Common myeloid progenitor, CD34-positive (primary cell): ENCODE data around the gene CD300A.
A peak's percentile ranks its signal among the peaks of the same experiment; 100 is the strongest.

Experiments used
- CTCF ChIA-PET: fragments of 350-600 bp; sonication (Branson Sonifier 250); formaldehyde crosslinking; loops from one replicate; lab custom pipeline; 2021; ENCODE audit warnings: antibody characterized with exemption; lab: Charles Lee
- POLR2A ChIA-PET: fragments of 350-600 bp; sonication (Branson Sonifier 250); formaldehyde crosslinking; loops from one replicate; lab custom pipeline; 2021; ENCODE audit warnings: antibody characterized with exemption; lab: Charles Lee
- DNase-seq, 3 donors: peaks; one replicate each; pipeline versions ENCODE4 v3.0.0 to v3.0.0-alpha.2; 2013
- H3K27ac ChIP-seq, 2 experiments: 1 replicate in 1 of 2; 2 replicates in 1 of 2; pipeline ENCODE4 v1.7.0; 2013; ENCODE audit warnings: inconsistent platforms in 2 of 2, low read length in 2 of 2, mild to moderate bottlenecking in 2 of 2, low read depth in 1 of 2, moderate library complexity in 1 of 2; ENCODE audit not compliant: severe bottlenecking in 2 of 2, insufficient read depth in 1 of 2, poor library complexity in 1 of 2
- H3K27me3 ChIP-seq, 5 experiments: replicated peaks in 2 of 5; 1 replicate in 3 of 5; 2 replicates in 2 of 5; pipeline versions ENCODE4 v1.6.1 to v1.7.0; 2013; ENCODE audit warnings: low read length in 4 of 5, mild to moderate bottlenecking in 2 of 5, moderate library complexity in 2 of 5, inconsistent platforms in 1 of 5; ENCODE audit not compliant: insufficient read depth in 5 of 5, control insufficient read depth in 4 of 5
- H3K36me3 ChIP-seq, 4 experiments: 1 replicate in 2 of 4; 2 replicates in 2 of 4; pipeline versions ENCODE4 v1.6.1 to v1.7.0; 2013; ENCODE audit warnings: low read length in 3 of 4, control low read depth in 1 of 4, mild to moderate bottlenecking in 1 of 4; ENCODE audit not compliant: control insufficient read depth in 4 of 4, insufficient read depth in 4 of 4
- H3K4me1 ChIP-seq, 4 experiments: 1 replicate in 3 of 4; 2 replicates in 1 of 4; pipeline versions ENCODE4 v1.6.1 to v1.7.1; 2013; ENCODE audit warnings: low read length in 3 of 4, mild to moderate bottlenecking in 3 of 4, control low read depth in 1 of 4, inconsistent platforms in 1 of 4, moderate library complexity in 1 of 4; ENCODE audit not compliant: control insufficient read depth in 4 of 4, insufficient read depth in 4 of 4; ENCODE audit errors: control extremely low read depth in 1 of 4
- H3K4me3 ChIP-seq, 7 experiments: 1 replicate in 4 of 7; 2 replicates in 3 of 7; pipeline versions ENCODE4 v1.5.1 to v1.7.0; 2013; ENCODE audit warnings: mild to moderate bottlenecking in 7 of 7, low read length in 6 of 7, moderate library complexity in 6 of 7, inconsistent platforms in 2 of 7, low read depth in 2 of 7, control low read depth in 1 of 7; ENCODE audit not compliant: insufficient read depth in 4 of 7, control insufficient read depth in 1 of 7; ENCODE audit errors: extremely low read depth in 1 of 7
- H3K9me3 ChIP-seq, 5 experiments: 1 replicate in 4 of 5; 2 replicates in 1 of 5; pipeline versions ENCODE4 v1.6.1 to v1.7.1; 2013; ENCODE audit warnings: low read length in 4 of 5, mild to moderate bottlenecking in 2 of 5, inconsistent platforms in 1 of 5, low read depth in 1 of 5, moderate library complexity in 1 of 5; ENCODE audit not compliant: control insufficient read depth in 4 of 5, insufficient read depth in 2 of 5; ENCODE audit errors: control extremely low read depth in 1 of 5
- WGBS: methylation state at CpG from one replicate; pipeline ENCODE4 v1.1.5; 2013; ENCODE audit not compliant: insufficient coverage; 5-methylcytosine and 5-hydroxymethylcytosine counted together

CD300A gene

DNA sequence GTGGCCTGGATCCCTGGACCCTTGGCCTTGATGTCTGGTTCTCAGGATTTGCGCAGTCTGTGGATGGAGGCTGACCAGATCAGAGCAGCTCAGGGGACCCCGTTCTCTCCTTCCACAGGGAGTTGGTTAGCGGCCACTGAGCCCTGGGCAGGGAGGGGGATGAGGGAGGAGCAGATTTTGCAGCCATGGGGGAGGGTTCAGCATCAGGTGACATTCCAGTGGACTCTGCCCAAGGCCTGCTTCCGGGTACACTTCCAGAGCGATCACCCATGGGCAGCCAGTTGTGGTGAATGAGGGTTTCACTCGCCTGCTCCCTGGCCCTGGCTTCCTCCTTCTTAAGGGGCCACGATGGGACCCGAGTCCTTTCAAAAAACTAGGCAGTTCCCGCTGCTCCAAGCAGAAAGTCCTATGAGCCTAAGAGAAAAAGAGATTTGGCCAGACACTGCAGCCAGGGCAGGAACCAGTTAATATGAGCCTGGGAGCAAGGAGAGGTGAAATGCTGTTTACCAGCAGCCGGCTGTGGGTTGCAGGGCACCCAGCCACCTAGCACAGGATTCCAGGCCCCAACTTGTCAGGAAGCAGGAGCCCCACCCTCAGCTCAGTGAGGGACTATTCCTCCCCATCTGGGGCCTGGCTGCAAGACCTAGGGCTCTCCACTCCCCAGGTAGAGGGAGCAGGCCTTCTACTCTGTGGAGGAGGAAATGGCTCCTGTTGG, 39.2 kb upstream of the CD300A start:
- CTCF ChIA-PET: interaction anchor here (1.1 kb wide), 1 partner anchor 47 kb away, joined by 4 read pairs; no protein-coding TSS in a partner anchor
- no peak overlapping the region for H3K4me3 ChIP-seq
- POLR2A ChIA-PET: no interaction called here
- WGBS: 79% methylated on average over 7 of the region's 10 CpGs
- no peak for DNase-seq
- no peaks in the 10 kb centered on the region for H3K9me3 ChIP-seq
- peaks cover 0 to 35% (median 10%) of the 10 kb centered on the region in 5 experiments for H3K27me3 ChIP-seq
- H3K36me3 ChIP-seq: no peaks in the 10 kb centered on the region
- peaks cover 0 to 25% (median 25%) of the 10 kb centered on the region in 4 experiments for H3K4me1 ChIP-seq
- no peak overlapping the region for H3K27ac ChIP-seq

DNA sequence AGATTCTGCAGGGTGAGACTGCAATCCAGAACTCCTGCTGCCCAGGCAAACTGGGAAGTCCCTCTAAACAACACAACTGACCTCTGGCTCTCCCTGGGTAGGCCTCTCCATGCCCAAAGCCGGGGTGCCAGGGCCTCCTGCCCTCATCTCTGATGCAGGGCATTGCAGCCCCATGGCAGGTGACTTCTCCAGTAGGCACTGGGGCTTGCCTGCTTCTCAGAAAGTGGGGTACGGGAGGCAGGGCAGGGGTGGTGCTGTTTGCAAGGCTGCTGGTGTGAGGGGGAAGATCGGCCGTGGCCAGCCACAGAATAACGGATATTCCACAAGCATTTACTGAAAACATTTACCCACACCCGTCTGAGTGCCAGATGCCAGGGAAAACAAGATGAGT, 38.7 kb upstream of the CD300A start:
- Histone ChIP-seq H3K27me3 (peaks cover 0 to 39% (median 12%) of the 10 kb centered on the region in 5 experiments), H3K36me3 (no peaks in the 10 kb centered on the region), H3K9me3 (no peaks in the 10 kb centered on the region), H3K4me1 (peaks cover 0 to 29% (median 25%) of the 10 kb centered on the region in 4 experiments), H3K4me3 (no peak overlapping the region), H3K27ac (no peak overlapping the region)
- no peak for DNase-seq
- ChIA-PET CTCF (no interaction called here), POLR2A (no interaction called here)
- 86% methylated on average over 1 of the region's 6 CpGs for WGBS

DNA sequence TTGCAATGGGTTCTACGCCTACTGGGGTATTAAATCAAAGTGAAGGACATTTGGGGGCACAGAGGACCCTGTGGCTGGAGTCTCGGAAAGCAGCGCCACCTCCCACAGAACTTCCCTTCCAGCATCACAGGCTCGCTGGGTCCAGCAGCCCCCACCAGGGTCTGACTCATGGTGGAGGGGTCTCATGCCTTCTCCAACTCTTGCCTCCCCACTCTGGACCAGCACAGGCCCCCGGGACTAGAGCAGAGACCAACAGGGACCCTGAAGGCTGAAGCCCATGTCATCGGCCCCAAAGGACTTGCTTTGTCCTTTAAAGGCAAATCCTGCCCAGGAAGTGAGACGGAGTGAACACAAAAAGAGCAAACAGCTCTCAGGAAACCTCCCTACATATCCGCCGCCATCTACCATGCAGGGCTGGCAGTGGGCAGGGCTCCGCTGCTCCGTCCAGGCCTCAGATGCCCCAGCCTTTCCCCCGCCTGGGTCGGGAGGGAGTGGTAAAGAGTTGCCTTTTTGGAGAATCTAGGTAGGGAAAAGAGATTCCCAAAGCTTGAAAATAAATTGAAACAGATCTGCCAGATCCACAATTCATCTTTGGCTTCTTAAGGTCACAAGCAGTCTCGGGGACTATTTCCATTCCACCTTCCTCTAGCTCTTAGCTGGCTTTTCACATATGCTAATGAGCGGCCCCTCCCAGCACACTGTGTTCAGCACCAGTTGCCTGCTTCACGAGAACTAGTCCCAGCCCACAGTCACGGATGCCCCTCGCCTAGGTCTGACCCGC, 36.6 kb upstream of the CD300A start:
- H3K4me3 ChIP-seq: peak overlapping the region in 5 of 7 experiments; percentile 8 to 74 (median 65)
- H3K27me3 ChIP-seq: peaks cover 0 to 55% (median 17%) of the 10 kb centered on the region in 5 experiments
- WGBS: 57% methylated on average over 10 of the region's 19 CpGs
- H3K27ac ChIP-seq: peak overlapping the region in 1 of 2 experiments; percentile 70
- peaks cover 0 to 31% (median 25%) of the 10 kb centered on the region in 4 experiments for H3K4me1 ChIP-seq
- DNase-seq: no peak
- H3K36me3 ChIP-seq: no peaks in the 10 kb centered on the region
- H3K9me3 ChIP-seq: no peaks in the 10 kb centered on the region
- ChIA-PET POLR2A (no interaction called here), CTCF (interaction anchor here (0.5 to 1.5 kb wide), 4 partner anchors 14 to 77 kb away, joined by 3 to 6 read pairs (median 4); no protein-coding TSS in a partner anchor)

DNA sequence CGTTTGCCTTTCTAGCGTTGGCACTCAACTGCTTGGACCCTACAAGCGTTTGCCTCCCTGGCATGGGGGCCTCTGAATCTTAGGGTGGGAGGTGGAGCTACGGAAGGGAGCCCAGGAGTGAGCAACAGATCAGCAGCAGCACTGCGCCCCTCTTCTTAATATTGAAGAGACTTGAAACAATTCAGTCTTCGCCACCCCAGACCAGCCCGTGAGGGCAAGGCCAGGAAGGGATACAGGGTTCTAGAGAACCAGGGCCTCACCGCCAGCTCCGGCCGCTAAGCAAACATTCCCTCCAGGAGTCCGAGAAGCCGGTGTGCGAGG, 36.1 kb upstream of the CD300A start:
- peaks cover 0 to 31% (median 27%) of the 10 kb centered on the region in 4 experiments for H3K4me1 ChIP-seq
- no peaks in the 10 kb centered on the region for H3K9me3 ChIP-seq
- H3K27ac ChIP-seq: peak overlapping the region in 1 of 2 experiments; percentile 70
- DNase-seq: peak in 2 of 3 donors; percentile 30 to 43
- H3K27me3 ChIP-seq: peaks cover 0 to 55% (median 17%) of the 10 kb centered on the region in 5 experiments
- ChIA-PET CTCF (interaction anchor here (1.0 to 1.5 kb wide), 3 partner anchors 13 to 77 kb away, joined by 3 to 6 read pairs (median 4); no protein-coding TSS in a partner anchor), POLR2A (no interaction called here)
- H3K36me3 ChIP-seq: no peaks in the 10 kb centered on the region
- under 1% methylated on average over 12 of the region's 13 CpGs for WGBS
- peak overlapping the region in 5 of 7 experiments; percentile 35 to 74 (median 65) for H3K4me3 ChIP-seq

DNA sequence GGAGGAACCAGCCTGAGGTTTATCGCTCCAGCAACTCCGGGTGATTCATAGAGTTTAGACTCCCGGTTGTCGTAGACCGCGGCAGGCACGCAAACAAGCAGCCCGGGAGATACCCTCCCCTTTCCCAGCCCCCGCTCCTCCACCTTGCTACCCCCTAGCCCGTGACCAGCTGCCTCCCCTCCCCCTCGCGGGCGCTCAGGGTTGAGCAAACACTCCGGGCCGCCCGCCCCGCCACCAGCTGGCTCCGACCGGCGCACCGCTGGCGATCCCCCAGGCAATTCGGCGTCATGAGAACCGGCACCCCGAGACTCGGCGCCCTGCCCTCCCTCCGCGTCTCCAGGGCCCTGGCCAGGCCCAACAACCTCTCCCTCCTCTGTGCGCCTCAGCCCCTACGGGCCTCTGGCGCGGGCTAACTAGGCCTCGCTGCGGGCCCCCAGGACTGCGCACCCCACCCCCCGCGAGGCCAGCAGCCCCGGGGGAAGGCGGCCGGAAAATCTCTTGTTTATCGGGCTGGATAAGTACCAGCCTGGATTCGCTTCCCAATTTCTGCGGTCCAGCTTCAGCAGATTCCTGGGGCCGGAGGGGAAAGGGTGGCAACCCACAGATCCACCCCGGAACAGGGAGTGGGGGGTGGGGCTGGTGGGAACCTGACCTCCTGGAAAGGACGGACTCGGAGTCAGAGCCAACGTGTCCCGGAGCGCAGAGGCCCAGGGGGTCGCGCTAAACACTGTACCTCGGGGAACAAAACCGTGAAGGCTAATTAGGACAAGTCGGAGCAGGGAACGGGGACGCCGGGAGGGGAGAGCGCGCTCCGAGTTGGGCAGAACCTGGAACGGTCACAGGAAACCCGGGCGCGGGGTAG, 35.5 kb upstream of the CD300A start:
- H3K36me3 ChIP-seq: no peaks in the 10 kb centered on the region
- peak overlapping the region in 6 of 7 experiments; percentile 35 to 74 (median 69) for H3K4me3 ChIP-seq
- H3K4me1 ChIP-seq: peaks cover 0 to 31% (median 29%) of the 10 kb centered on the region in 4 experiments
- ChIA-PET POLR2A (no interaction called here), CTCF (interaction anchor here (1.0 to 1.1 kb wide), 2 partner anchors 13 to 78 kb away, joined by 3 to 6 read pairs; no protein-coding TSS in a partner anchor)
- peaks cover 0 to 55% (median 17%) of the 10 kb centered on the region in 5 experiments for H3K27me3 ChIP-seq
- H3K9me3 ChIP-seq: no peaks in the 10 kb centered on the region
- peak; percentile 50 to 69 (median 64) for DNase-seq
- H3K27ac ChIP-seq: peak overlapping the region in 1 of 2 experiments; percentile 70
- WGBS: under 1% methylated on average over 55 of the region's 67 CpGs

DNA sequence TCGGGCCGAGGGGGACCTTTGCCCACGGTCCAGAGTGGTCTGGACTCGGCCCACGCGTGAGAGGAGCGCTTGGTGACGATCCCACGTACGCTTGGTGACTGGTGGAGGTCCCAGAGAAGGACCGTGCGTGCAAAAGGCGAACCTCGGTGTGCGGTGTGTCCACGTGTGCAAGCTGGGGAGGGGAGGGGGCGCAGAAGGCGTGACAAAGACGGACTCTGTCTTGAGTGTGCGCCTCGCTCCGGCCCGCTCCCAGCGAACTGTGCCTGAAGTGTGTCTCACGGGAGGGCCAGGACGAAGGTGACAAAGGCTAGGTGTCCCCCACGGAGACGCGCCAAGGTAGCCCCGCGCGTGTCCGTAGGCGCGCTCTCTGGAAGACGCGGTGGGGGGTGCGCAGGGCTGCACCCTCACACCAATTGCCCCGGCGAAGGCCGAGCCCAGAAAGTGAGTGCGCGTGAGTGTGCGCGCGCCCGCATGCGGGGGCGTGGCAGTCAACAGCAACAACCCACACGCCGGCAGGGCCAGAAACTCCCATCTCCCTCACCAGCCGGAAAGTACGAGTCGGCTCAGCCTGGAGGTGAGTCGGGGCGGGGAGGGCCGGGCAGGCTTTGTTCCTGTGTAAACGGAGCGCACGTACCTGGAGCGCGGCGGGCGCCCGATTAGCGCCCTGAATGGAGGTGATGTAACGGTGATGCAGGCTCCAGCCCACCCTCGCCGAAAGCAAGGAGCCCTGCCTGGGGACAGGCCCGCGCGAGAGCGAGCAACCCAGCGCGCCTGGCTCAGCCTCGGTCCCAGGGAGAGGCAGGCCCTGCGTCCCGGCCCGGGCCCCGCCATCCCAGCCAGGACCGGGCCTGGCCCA, 34.6 kb upstream of the CD300A start, which contains the start of gene GPRC5C:
TSS of gene GPRC5C (plus strand) at position 521 of the 856 bp plus-strand sequence. CDS start 7,689 bp downstream, outside the sequence.
- peak within 1 kb of the TSS in 1 of 2 experiments; percentile 70 for H3K27ac ChIP-seq
- POLR2A ChIA-PET: no interaction called here
- peak within 1 kb of the TSS; percentile 35 to 74 (median 65) for H3K4me3 ChIP-seq
- H3K27me3 ChIP-seq: peaks cover 0 to 55% (median 17%) of the 10 kb centered on the region in 5 experiments
- CTCF ChIA-PET: no interaction called here
- H3K4me1 ChIP-seq: peaks cover 0 to 31% (median 29%) of the 10 kb centered on the region in 4 experiments
- H3K36me3 ChIP-seq: no peaks in the 10 kb centered on the region
- under 1% methylated on average over 79 of the region's 81 CpGs for WGBS
- peak in 2 of 3 donors; percentile 58 to 69 for DNase-seq
- no peaks in the 10 kb centered on the region for H3K9me3 ChIP-seq
